Measurements from ENCODE around the gene ADSS1. TPM values are rescaled to one million over a fixed set of nuclear protein-coding genes. Genes with fewer than 3 reads are reported as not detected.

ADSS1 gene
- total RNA-seq, 1 donor from 2014 or later = 0.66 TPM

GRCh38 chr14:104746071-104746545 lies 22.1 kb downstream of the ADSS1 start:
- intact Hi-C loops (cut with micrococcal nuclease) = no loop called here

- intact Hi-C loops (cut with micrococcal nuclease) = no loop called here
These were observed 23.0 kb downstream of the ADSS1 start for GRCh38 chr14:104746934-104747481.

GRCh38 chr14:104747876-104748275 lies 23.8 kb downstream of the ADSS1 start:
- intact Hi-C loops (cut with micrococcal nuclease) = no loop called here

GRCh38 chr14:104749111-104749649 lies 25.2 kb downstream of the ADSS1 start:
- intact Hi-C loops (cut with micrococcal nuclease) = no loop called here

GRCh38 chr14:104750056-104750752 lies 26.2 kb downstream of the ADSS1 start:
- intact Hi-C loops (cut with micrococcal nuclease) = loop anchor here (10.0 kb wide), 1 partner anchor 1805 kb away; no protein-coding TSS in a partner anchor

GRCh38 chr14:104750753-104751057 lies 26.7 kb downstream of the ADSS1 start:
- intact Hi-C loops (cut with micrococcal nuclease) = loop anchor here (10.0 kb wide), 1 partner anchor 1806 kb away; no protein-coding TSS in a partner anchor

- intact Hi-C loops (cut with micrococcal nuclease) = loop anchor here (1.0 to 10.0 kb wide), 17 partner anchors 17 to 1807 kb away; partner anchors contain the start of genes ADSS1, AKT1, BRF1 and CDCA4
These were observed 27.8 kb downstream of the ADSS1 start for GRCh38 chr14:104751539-104752422.

- intact Hi-C loops (cut with micrococcal nuclease) = loop anchor here (1.0 to 10.0 kb wide), 17 partner anchors 16 to 1808 kb away; partner anchors contain the start of genes ADSS1, AKT1, BRF1 and CDCA4
These were observed 28.4 kb downstream of the ADSS1 start for GRCh38 chr14:104752423-104752734.

- intact Hi-C loops (cut with micrococcal nuclease) = loop anchor here (1.0 to 10.0 kb wide), 17 partner anchors 15 to 1808 kb away; partner anchors contain the start of genes ADSS1, AKT1, BRF1 and CDCA4
These were observed 28.9 kb downstream of the ADSS1 start, which contains the start of gene SIVA1 for GRCh38 chr14:104752735-104753527. Gene SIVA1, plus strand, starts transcription at chr14:104753147. Its CDS starts 55 bp downstream, at chr14:104753202.

GRCh38 chr14:104753528-104754212 lies 29.6 kb downstream of the ADSS1 start:
- intact Hi-C loops (cut with micrococcal nuclease) = loop anchor here (2.0 to 10.0 kb wide), 3 partner anchors 65 to 1809 kb away; partner anchors contain the start of gene INF2

- intact Hi-C loops (cut with micrococcal nuclease) = loop anchor here (10.0 kb wide), 1 partner anchor 1810 kb away; no protein-coding TSS in a partner anchor
These were observed 30.3 kb downstream of the ADSS1 start for GRCh38 chr14:104754213-104754851.

- intact Hi-C loops (cut with micrococcal nuclease) = loop anchor here (10.0 kb wide), 1 partner anchor 1811 kb away; no protein-coding TSS in a partner anchor
These were observed 31.6 kb downstream of the ADSS1 start for GRCh38 chr14:104755621-104756020.

- intact Hi-C loops (cut with micrococcal nuclease) = loop anchor here (10.0 kb wide), 1 partner anchor 1812 kb away; no protein-coding TSS in a partner anchor
These were observed 32.6 kb downstream of the ADSS1 start for GRCh38 chr14:104756477-104757237.

GRCh38 chr14:104757238-104757585 lies 33.2 kb downstream of the ADSS1 start:
- intact Hi-C loops (cut with micrococcal nuclease) = loop anchor here (10.0 kb wide), 1 partner anchor 1812 kb away; no protein-coding TSS in a partner anchor

GRCh38 chr14:104757681-104758392 lies 33.8 kb downstream of the ADSS1 start:
- intact Hi-C loops (cut with micrococcal nuclease) = loop anchor here (10.0 kb wide), 1 partner anchor 1813 kb away; no protein-coding TSS in a partner anchor

- intact Hi-C loops (cut with micrococcal nuclease) = loop anchor here (10.0 kb wide), 1 partner anchor 1814 kb away; no protein-coding TSS in a partner anchor
These were observed 35.2 kb downstream of the ADSS1 start for GRCh38 chr14:104758981-104759969.
